HG02840 (cell line): Measurements from ENCODE around the gene TWSG1.
"Not testable (repeated sequence)": the region's sequence is repeated elsewhere in the genome, so short reads cannot be mapped to it uniquely, and the experiment has no call there.

Source experiments
- ATAC-seq: cut with Tn5 transposase; IDR thresholded peaks from one replicate; pipeline ENCODE4 v1.9.1; 2021; ENCODE audit warnings: mild to moderate bottlenecking, moderate library complexity, moderate number of reproducible peaks; ENCODE audit not compliant: unreplicated experiment, low FRiP score

TWSG1 gene

GRCh38 chr18:9421096-9421900 is 86.7 kb downstream of the TWSG1 start:
- ATAC-seq, result no peak

- ATAC-seq, result no peak
Measured at GRCh38 chr18:9421901-9422327, 87.3 kb downstream of the TWSG1 start.

- ATAC-seq, result no peak
Measured at GRCh38 chr18:9422816-9423519, 88.4 kb downstream of the TWSG1 start.

GRCh38 chr18:9423648-9424047 is 89.1 kb downstream of the TWSG1 start:
- not testable (repeated sequence) for ATAC-seq

GRCh38 chr18:9424235-9424634 is 89.7 kb downstream of the TWSG1 start:
- not testable (repeated sequence) for ATAC-seq

- no peak for ATAC-seq
Measured at GRCh38 chr18:9426753-9427152, 92.2 kb downstream of the TWSG1 start.

- no peak for ATAC-seq
Measured at GRCh38 chr18:9428301-9428706, 93.7 kb downstream of the TWSG1 start.

GRCh38 chr18:9428862-9429661 is 94.5 kb downstream of the TWSG1 start:
- ATAC-seq, result no peak

GRCh38 chr18:9429662-9429993 is 95.1 kb downstream of the TWSG1 start:
- ATAC-seq, result no peak

GRCh38 chr18:9430315-9430714 is 95.7 kb downstream of the TWSG1 start:
- not testable (repeated sequence) for ATAC-seq

GRCh38 chr18:9431296-9431695 is 96.7 kb downstream of the TWSG1 start:
- ATAC-seq, result no peak

- ATAC-seq, result not testable (repeated sequence)
Measured at GRCh38 chr18:9433122-9433521, 98.5 kb downstream of the TWSG1 start.

GRCh38 chr18:9433671-9434121 is 99.1 kb downstream of the TWSG1 start:
- ATAC-seq, result no peak

GRCh38 chr18:9434122-9434701 is 99.6 kb downstream of the TWSG1 start:
- ATAC-seq, result no peak

GRCh38 chr18:9435041-9435440 is 100.5 kb downstream of the TWSG1 start:
- no peak for ATAC-seq

- no peak for ATAC-seq
Measured at GRCh38 chr18:9436206-9436929, 101.8 kb downstream of the TWSG1 start.

GRCh38 chr18:9437021-9437437 is 102.5 kb downstream of the TWSG1 start:
- ATAC-seq, result no peak

GRCh38 chr18:9437672-9438071 is 103.1 kb downstream of the TWSG1 start:
- no peak for ATAC-seq

- no peak for ATAC-seq
Measured at GRCh38 chr18:9441061-9441460, 106.5 kb downstream of the TWSG1 start.

- ATAC-seq, result no peak
Measured at GRCh38 chr18:9444549-9444948, 110.0 kb downstream of the TWSG1 start.
